Fibroblast of peridontal ligament (primary cell): Measurements from ENCODE around the gene ZDHHC5.
"Not testable (repeated sequence)": the region's sequence is repeated elsewhere in the genome, so short reads cannot be mapped to it uniquely, and the experiment has no call there.

Source experiments
- DNase-seq: peaks from one replicate; pipeline ENCODE4 v3.0.0-alpha.2; 2010; ENCODE audit errors: extremely low read depth

ZDHHC5 gene

GRCh38 chr11:57667117-57667735 lies 688 bp upstream of the ZDHHC5 start:
- peak; percentile 99 for DNase-seq

GRCh38 chr11:57668434-57668782 lies 494 bp downstream of the ZDHHC5 start:
- DNase-seq = no peak

GRCh38 chr11:57674251-57674650 lies 6.3 kb downstream of the ZDHHC5 start:
- no peak for DNase-seq

- no peak for DNase-seq
Observed at GRCh38 chr11:57675176-57675941, 7.4 kb downstream of the ZDHHC5 start.

GRCh38 chr11:57679396-57679795 lies 11.5 kb downstream of the ZDHHC5 start:
- no peak for DNase-seq

GRCh38 chr11:57680552-57680874 lies 12.6 kb downstream of the ZDHHC5 start:
- no peak for DNase-seq

GRCh38 chr11:57681168-57681567 lies 13.3 kb downstream of the ZDHHC5 start:
- no peak for DNase-seq

GRCh38 chr11:57690474-57690873 lies 22.6 kb downstream of the ZDHHC5 start:
- not testable (repeated sequence) for DNase-seq

- no peak for DNase-seq
Observed at GRCh38 chr11:57698843-57699365, 31.0 kb downstream of the ZDHHC5 start.

GRCh38 chr11:57699813-57700212 lies 31.9 kb downstream of the ZDHHC5 start:
- no peak for DNase-seq

- DNase-seq = no peak
Observed at GRCh38 chr11:57700425-57700824, 32.5 kb downstream of the ZDHHC5 start.

GRCh38 chr11:57703341-57703740 lies 35.4 kb downstream of the ZDHHC5 start:
- DNase-seq = peak; percentile 29

- DNase-seq = no peak
Observed at GRCh38 chr11:57704932-57705331, 37.0 kb downstream of the ZDHHC5 start.

GRCh38 chr11:57705432-57705831 lies 37.5 kb downstream of the ZDHHC5 start:
- DNase-seq = not testable (repeated sequence)

- no peak for DNase-seq
Observed at GRCh38 chr11:57709802-57710367, 42.0 kb downstream of the ZDHHC5 start.

GRCh38 chr11:57711414-57712255 lies 43.7 kb downstream of the ZDHHC5 start, which contains the start of gene MED19:
MED19 (minus strand) TSS chr11:57712215; CDS start chr11:57712179, 36 bp downstream.
- DNase-seq = peak; percentile 64

- DNase-seq = peak; percentile 100
Observed at GRCh38 chr11:57712256-57713150, 44.6 kb downstream of the ZDHHC5 start, which contains the start of gene TMX2. TMX2 (plus strand) TSS chr11:57712593; CDS start chr11:57712619, 26 bp downstream.

- no peak for DNase-seq
Observed at GRCh38 chr11:57713835-57714234, 45.9 kb downstream of the ZDHHC5 start.

- DNase-seq = not testable (repeated sequence)
Observed at GRCh38 chr11:57716726-57717125, 48.8 kb downstream of the ZDHHC5 start.

GRCh38 chr11:57727185-57727584 lies 59.3 kb downstream of the ZDHHC5 start:
- no peak for DNase-seq

- no peak for DNase-seq
Observed at GRCh38 chr11:57728829-57729228, 60.9 kb downstream of the ZDHHC5 start.
